Trophoblast cell (in vitro differentiated cells and primary cell): Measurements from ENCODE around the gene GPRIN3.

ENCODE experiments used
- DNase-seq, 2 donors: peaks; one replicate each; pipeline ENCODE4 v3.0.0-alpha.2; 2016
- H2AFZ ChIP-seq: 2 replicates; pipeline ENCODE4 v1.6.1; 2013; ENCODE audit warnings: low read length, moderate library complexity, mild to moderate bottlenecking; ENCODE audit not compliant: insufficient read depth, poor library complexity
- H2AK5ac ChIP-seq: 2 replicates; pipeline ENCODE4 v1.6.1; 2013; ENCODE audit warnings: mild to moderate bottlenecking, low read length
- H2BK120ac ChIP-seq: 2 replicates; pipeline ENCODE4 v1.6.1; 2013; ENCODE audit warnings: low read length, mild to moderate bottlenecking, moderate library complexity; ENCODE audit not compliant: insufficient read depth, poor library complexity
- H2BK12ac ChIP-seq: 2 replicates; pipeline ENCODE4 v1.6.1; 2013; ENCODE audit warnings: mild to moderate bottlenecking, low read length, moderate library complexity
- H2BK5ac ChIP-seq: 2 replicates; pipeline ENCODE4 v1.6.1; 2013; ENCODE audit warnings: low read length, low read depth, moderate library complexity, mild to moderate bottlenecking; ENCODE audit not compliant: poor library complexity
- H3K14ac ChIP-seq: 2 replicates; pipeline ENCODE4 v1.6.1; 2013; ENCODE audit warnings: mild to moderate bottlenecking, low read length
- H3K18ac ChIP-seq: 2 replicates; pipeline ENCODE4 v1.6.1; 2013; ENCODE audit warnings: mild to moderate bottlenecking, low read length
- H3K23ac ChIP-seq: 2 replicates; pipeline ENCODE4 v1.6.1; 2013; ENCODE audit warnings: low read length
- H3K27ac ChIP-seq: 2 replicates; pipeline ENCODE4 v1.5.1; 2013; ENCODE audit warnings: low read depth, mild to moderate bottlenecking, inconsistent platforms, low read length, moderate library complexity
- H3K27me3 ChIP-seq: 2 replicates; pipeline ENCODE4 v1.6.1; 2013; ENCODE audit warnings: inconsistent platforms, mild to moderate bottlenecking, low read length, moderate library complexity; ENCODE audit not compliant: insufficient read depth
- H3K36me3 ChIP-seq, 2 experiments: 1 replicate in 1 of 2; 2 replicates in 1 of 2; pipeline ENCODE4 v1.6.1; 2013; ENCODE audit warnings: low read length in 2 of 2, mild to moderate bottlenecking in 2 of 2, moderate library complexity in 1 of 2; ENCODE audit not compliant: insufficient read depth in 2 of 2, control insufficient read depth in 1 of 2
- H3K4ac ChIP-seq: 2 replicates; pipeline ENCODE4 v1.6.1; 2013; ENCODE audit warnings: low read depth, mild to moderate bottlenecking, low read length, moderate library complexity
- H3K4me1 ChIP-seq, 2 experiments: 1 replicate in 1 of 2; 2 replicates in 1 of 2; pipeline ENCODE4 v1.6.1; 2013; ENCODE audit warnings: low read length in 2 of 2, mild to moderate bottlenecking in 2 of 2, moderate library complexity in 1 of 2; ENCODE audit not compliant: insufficient read depth in 2 of 2, control insufficient read depth in 1 of 2
- H3K4me2 ChIP-seq: 2 replicates; pipeline ENCODE4 v1.6.1; 2013; ENCODE audit warnings: inconsistent platforms, mild to moderate bottlenecking, low read length, moderate library complexity
- H3K4me3 ChIP-seq: 2 replicates; pipeline ENCODE4 v1.5.1; 2013; ENCODE audit warnings: mild to moderate bottlenecking, low read depth, low read length, inconsistent platforms
- H3K79me1 ChIP-seq: one replicate; pipeline ENCODE4 v1.6.1; 2013; ENCODE audit warnings: low read length
- H3K79me2 ChIP-seq: 2 replicates; pipeline ENCODE4 v1.6.1; 2013; ENCODE audit warnings: low read length, mild to moderate bottlenecking; ENCODE audit not compliant: control insufficient read depth, insufficient read depth, poor library complexity
- H3K9ac ChIP-seq: 2 replicates; pipeline ENCODE4 v1.6.1; 2013; ENCODE audit warnings: mild to moderate bottlenecking, low read length
- H3K9me3 ChIP-seq: 2 replicates; pipeline ENCODE4 v1.6.1; 2013; ENCODE audit warnings: low read depth, mild to moderate bottlenecking, control low read depth, inconsistent platforms, low read length; ENCODE audit not compliant: insufficient read depth
- H4K12ac ChIP-seq: 2 replicates; pipeline ENCODE4 v1.6.1; 2013; ENCODE audit warnings: low read depth, mild to moderate bottlenecking, low read length, moderate library complexity
- H4K8ac ChIP-seq: 2 replicates; pipeline ENCODE4 v1.6.1; 2013; ENCODE audit warnings: low read depth, mild to moderate bottlenecking, low read length, moderate library complexity
- H4K91ac ChIP-seq: one replicate; pipeline ENCODE4 v1.6.1; 2013; ENCODE audit warnings: low read depth, mild to moderate bottlenecking, low read length, moderate library complexity
- WGBS: extraction: QIAGEN DNeasy Blood & Tissue Kit; methylation state at CpG from one replicate; pipeline ENCODE4 v1.1.7; 2013; ENCODE audit warnings: missing lambda C conversion rate; ENCODE audit not compliant: insufficient read length, insufficient coverage; ENCODE audit errors: extremely low coverage; 5-methylcytosine and 5-hydroxymethylcytosine counted together

GPRIN3 gene

GRCh38 chr4:89290727-89291516, 16.7 kb downstream of the GPRIN3 start:
- no peak overlapping the region for H3K23ac ChIP-seq
- H3K79me2 ChIP-seq, result no peaks in the 10 kb centered on the region
- no peak overlapping the region for H3K4ac ChIP-seq
- no peak for DNase-seq
- no peak overlapping the region for H2AFZ ChIP-seq
- no peak overlapping the region for H3K9ac ChIP-seq
- no peaks in the 10 kb centered on the region for H3K4me1 ChIP-seq
- no peak overlapping the region for H4K12ac ChIP-seq
- H2AK5ac ChIP-seq, result no peak overlapping the region
- H3K4me3 ChIP-seq, result no peak overlapping the region
- H2BK12ac ChIP-seq, result no peak overlapping the region
- H3K14ac ChIP-seq, result no peak overlapping the region
- no peaks in the 10 kb centered on the region for H3K27me3 ChIP-seq
- H4K8ac ChIP-seq, result no peak overlapping the region
- no peak overlapping the region for H2BK5ac ChIP-seq
- no peak overlapping the region for H3K18ac ChIP-seq
- no peak overlapping the region for H2BK120ac ChIP-seq
- no peaks in the 10 kb centered on the region for H3K9me3 ChIP-seq
- H4K91ac ChIP-seq, result no peak overlapping the region
- no CpG with 5 or more reads among the region's 6 CpGs for WGBS
- H3K4me2 ChIP-seq, result no peak overlapping the region
- no peaks in the 10 kb centered on the region for H3K36me3 ChIP-seq
- H3K79me1 ChIP-seq, result no peaks in the 10 kb centered on the region
- H3K27ac ChIP-seq, result no peak overlapping the region

- Histone ChIP-seq H3K36me3 (no peaks in the 10 kb centered on the region), H3K14ac (no peak overlapping the region), H2AFZ (no peak overlapping the region), H2BK5ac (no peak overlapping the region), H4K12ac (no peak overlapping the region), H3K27ac (no peak overlapping the region), H3K4me3 (no peak overlapping the region), H3K27me3 (no peaks in the 10 kb centered on the region), H3K18ac (no peak overlapping the region), H2BK120ac (no peak overlapping the region), H2BK12ac (no peak overlapping the region), H3K23ac (no peak overlapping the region), H4K91ac (no peak overlapping the region), H3K4ac (no peak overlapping the region), H3K79me1 (no peaks in the 10 kb centered on the region), H3K79me2 (no peaks in the 10 kb centered on the region), H2AK5ac (no peak overlapping the region), H3K9me3 (no peaks in the 10 kb centered on the region), H4K8ac (no peak overlapping the region), H3K4me1 (no peaks in the 10 kb centered on the region), H3K9ac (no peak overlapping the region), H3K4me2 (no peak overlapping the region)
- no peak for DNase-seq
- WGBS, result no CpG with 5 or more reads among the region's 2 CpGs
Observed at GRCh38 chr4:89289312-89289711, 18.3 kb downstream of the GPRIN3 start.

DNA sequence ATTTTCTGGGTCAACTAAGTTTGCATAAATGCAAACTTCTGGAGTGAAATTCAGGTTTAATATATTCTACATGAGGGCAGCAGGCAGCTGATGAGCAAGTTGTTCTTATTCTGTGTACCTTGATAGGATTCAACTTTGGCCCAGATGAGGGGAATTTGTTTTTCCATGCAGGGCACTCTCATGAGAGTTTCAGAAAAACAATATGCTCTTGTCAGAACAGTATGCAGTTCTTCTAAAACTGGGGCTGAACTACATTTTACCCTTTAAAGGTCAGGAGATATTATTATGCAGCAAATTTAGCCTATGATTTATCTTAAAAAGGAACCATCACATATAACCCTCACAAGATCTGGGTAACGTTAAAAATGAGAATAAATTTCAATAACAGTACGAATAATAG, 19.2 kb downstream of the GPRIN3 start:
- no peak overlapping the region for H4K12ac ChIP-seq
- H3K4me3 ChIP-seq, result no peak overlapping the region
- H2BK120ac ChIP-seq, result no peak overlapping the region
- no peaks in the 10 kb centered on the region for H3K9me3 ChIP-seq
- H3K27me3 ChIP-seq, result no peaks in the 10 kb centered on the region
- no peak overlapping the region for H3K14ac ChIP-seq
- no peaks in the 10 kb centered on the region for H3K36me3 ChIP-seq
- no peak overlapping the region for H3K18ac ChIP-seq
- H3K79me2 ChIP-seq, result no peaks in the 10 kb centered on the region
- no peak overlapping the region for H3K4ac ChIP-seq
- no peak overlapping the region for H2AK5ac ChIP-seq
- H3K4me2 ChIP-seq, result no peak overlapping the region
- DNase-seq, result no peak
- H2BK5ac ChIP-seq, result no peak overlapping the region
- WGBS, result no CpG with 5 or more reads among the region's 2 CpGs
- H4K8ac ChIP-seq, result no peak overlapping the region
- H3K79me1 ChIP-seq, result no peaks in the 10 kb centered on the region
- no peak overlapping the region for H2BK12ac ChIP-seq
- H3K4me1 ChIP-seq, result peaks cover 0 to 4% of the 10 kb centered on the region in 2 experiments
- no peak overlapping the region for H3K23ac ChIP-seq
- no peak overlapping the region for H2AFZ ChIP-seq
- no peak overlapping the region for H3K9ac ChIP-seq
- H4K91ac ChIP-seq, result no peak overlapping the region
- no peak overlapping the region for H3K27ac ChIP-seq

DNA sequence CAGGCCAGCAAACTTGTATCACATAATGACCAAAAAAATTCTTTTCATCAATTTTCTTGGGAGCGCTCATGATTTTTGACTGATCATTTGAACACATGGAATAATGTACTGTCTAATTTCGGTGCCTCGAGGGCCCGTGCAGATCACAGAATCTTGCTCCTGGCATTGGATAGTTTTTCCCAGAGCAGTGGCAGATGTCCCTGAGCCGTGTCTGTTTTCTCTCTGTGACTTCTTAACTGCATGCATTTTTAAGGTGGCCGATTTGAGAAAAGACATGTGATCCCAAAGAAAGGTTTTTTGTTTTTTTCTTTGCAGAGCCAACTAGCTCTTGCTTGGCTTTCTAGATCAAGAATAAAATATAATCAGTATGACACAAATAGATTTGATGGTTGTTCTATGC, 19.7 kb downstream of the GPRIN3 start:
- no peak overlapping the region for H3K4me2 ChIP-seq
- no peaks in the 10 kb centered on the region for H3K27me3 ChIP-seq
- no peak overlapping the region for H2AFZ ChIP-seq
- WGBS, result no CpG with 5 or more reads among the region's 6 CpGs
- H3K9me3 ChIP-seq, result no peaks in the 10 kb centered on the region
- H3K4me3 ChIP-seq, result no peak overlapping the region
- no peaks in the 10 kb centered on the region for H3K79me1 ChIP-seq
- no peak overlapping the region for H3K27ac ChIP-seq
- no peak for DNase-seq
- H2BK5ac ChIP-seq, result no peak overlapping the region
- no peaks in the 10 kb centered on the region for H3K36me3 ChIP-seq
- no peak overlapping the region for H3K14ac ChIP-seq
- no peak overlapping the region for H3K4ac ChIP-seq
- H3K4me1 ChIP-seq, result peaks cover 0 to 5% of the 10 kb centered on the region in 2 experiments
- no peak overlapping the region for H4K8ac ChIP-seq
- H3K79me2 ChIP-seq, result no peaks in the 10 kb centered on the region
- no peak overlapping the region for H4K12ac ChIP-seq
- no peak overlapping the region for H3K18ac ChIP-seq
- H2AK5ac ChIP-seq, result no peak overlapping the region
- no peak overlapping the region for H2BK120ac ChIP-seq
- no peak overlapping the region for H3K23ac ChIP-seq
- no peak overlapping the region for H4K91ac ChIP-seq
- no peak overlapping the region for H3K9ac ChIP-seq
- H2BK12ac ChIP-seq, result no peak overlapping the region
